GM12873 (cell line): ENCODE data around the gene DBF4B.

Experiments used
- TF ChIP-seq, protein P1 (sequence below): IDR thresholded peaks from 2 replicates; pipeline ENCODE4 v1.5.1; 2012; ENCODE audit warnings: low read depth, mild to moderate bottlenecking, moderate library complexity, low read length, control low read depth; ENCODE audit not compliant: insufficient read depth; ENCODE audit errors: missing control alignments

DBF4B gene

DNA sequence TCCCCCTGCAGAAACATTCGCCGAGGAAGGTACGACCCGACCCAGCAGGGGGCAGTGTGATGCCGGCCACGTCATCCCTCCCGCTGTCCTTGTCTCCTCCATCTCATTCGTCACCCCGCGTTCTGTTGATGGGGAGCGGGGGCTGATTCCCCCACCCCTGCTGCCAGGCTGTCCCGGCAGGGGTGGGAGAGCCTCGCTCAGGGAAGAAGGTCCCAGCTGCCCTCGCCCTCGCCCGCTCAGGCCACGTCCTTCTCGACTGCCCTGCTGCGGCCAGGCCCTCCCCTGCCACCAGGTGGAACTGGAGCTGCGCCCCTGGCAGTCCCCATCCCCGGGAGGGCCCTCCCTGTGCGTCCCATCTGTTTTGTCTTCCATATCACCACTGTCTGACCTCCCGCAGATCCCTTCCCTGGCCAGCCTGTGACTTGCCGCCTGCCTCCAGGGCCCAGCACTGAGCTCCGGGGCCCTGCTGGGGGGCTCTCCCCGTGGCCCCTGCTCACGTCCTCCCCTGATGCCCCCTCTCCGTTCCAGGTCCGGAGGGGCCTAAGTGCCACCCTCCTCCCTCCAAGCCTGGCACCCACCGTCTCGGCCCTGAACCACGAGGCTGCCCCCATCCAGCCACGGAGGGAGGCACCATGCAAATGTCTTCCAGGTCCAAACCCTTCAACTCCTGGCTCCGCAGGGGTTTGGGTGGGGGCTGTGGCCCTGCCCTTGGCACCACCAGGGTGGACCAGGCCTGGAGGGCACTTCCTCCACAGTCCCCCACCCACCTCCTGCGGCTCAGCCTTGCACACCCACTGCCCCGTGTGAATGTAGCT, 71.0 kb downstream of the DBF4B start:
- TF ChIP-seq, protein P1, sequence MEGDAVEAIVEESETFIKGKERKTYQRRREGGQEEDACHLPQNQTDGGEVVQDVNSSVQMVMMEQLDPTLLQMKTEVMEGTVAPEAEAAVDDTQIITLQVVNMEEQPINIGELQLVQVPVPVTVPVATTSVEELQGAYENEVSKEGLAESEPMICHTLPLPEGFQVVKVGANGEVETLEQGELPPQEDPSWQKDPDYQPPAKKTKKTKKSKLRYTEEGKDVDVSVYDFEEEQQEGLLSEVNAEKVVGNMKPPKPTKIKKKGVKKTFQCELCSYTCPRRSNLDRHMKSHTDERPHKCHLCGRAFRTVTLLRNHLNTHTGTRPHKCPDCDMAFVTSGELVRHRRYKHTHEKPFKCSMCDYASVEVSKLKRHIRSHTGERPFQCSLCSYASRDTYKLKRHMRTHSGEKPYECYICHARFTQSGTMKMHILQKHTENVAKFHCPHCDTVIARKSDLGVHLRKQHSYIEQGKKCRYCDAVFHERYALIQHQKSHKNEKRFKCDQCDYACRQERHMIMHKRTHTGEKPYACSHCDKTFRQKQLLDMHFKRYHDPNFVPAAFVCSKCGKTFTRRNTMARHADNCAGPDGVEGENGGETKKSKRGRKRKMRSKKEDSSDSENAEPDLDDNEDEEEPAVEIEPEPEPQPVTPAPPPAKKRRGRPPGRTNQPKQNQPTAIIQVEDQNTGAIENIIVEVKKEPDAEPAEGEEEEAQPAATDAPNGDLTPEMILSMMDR, result peak; percentile 95

DNA sequence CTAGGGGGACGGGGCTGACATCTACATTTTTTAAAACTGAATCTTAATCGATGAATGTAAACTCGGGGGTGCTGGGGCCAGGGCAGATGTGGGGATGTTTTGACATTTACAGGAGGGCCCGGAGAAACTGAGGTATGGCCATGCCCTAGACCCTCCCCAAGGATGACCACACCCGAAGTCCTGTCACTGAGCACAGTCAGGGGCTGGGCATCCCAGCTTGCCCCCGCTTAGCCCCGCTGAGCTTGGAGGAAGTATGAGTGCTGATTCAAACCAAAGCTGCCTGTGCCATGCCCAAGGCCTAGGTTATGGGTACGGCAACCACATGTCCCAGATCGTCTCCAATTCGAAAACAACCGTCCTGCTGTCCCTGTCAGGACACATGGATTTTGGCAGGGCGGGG, 71.7 kb downstream of the DBF4B start:
- TF ChIP-seq, protein P1, result no peak

DNA sequence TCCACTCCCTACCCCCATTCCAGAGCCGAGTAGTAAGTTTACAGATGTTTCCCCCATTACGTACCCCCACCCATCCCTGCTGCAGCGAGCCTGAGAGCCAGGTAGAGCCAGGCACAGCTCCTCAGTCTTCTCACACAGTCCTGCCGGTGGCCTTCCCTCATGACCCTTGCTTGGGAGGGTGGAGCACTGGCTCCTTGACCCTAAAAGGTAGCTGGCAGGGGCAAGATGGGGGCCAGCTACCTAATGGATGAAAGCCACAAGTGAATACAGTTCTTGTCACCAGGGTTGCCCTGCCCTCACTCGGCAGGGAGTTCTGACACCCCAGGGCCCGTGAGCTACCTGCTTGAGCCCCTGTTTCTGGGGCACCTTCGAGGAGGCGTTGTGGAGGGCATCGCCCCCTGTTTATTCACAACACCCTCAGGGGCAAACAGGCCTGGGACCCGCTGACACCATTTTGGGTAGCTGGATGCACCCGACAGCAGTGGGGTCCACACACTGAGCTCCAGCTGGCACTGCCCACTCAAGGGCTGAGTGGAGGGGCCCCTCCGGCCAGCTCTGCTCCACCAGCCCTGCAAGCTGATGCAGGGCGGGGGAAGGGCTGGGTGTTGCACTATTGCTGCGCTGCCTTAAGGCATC, 72.5 kb downstream of the DBF4B start:
- TF ChIP-seq, protein P1, result no peak

DNA sequence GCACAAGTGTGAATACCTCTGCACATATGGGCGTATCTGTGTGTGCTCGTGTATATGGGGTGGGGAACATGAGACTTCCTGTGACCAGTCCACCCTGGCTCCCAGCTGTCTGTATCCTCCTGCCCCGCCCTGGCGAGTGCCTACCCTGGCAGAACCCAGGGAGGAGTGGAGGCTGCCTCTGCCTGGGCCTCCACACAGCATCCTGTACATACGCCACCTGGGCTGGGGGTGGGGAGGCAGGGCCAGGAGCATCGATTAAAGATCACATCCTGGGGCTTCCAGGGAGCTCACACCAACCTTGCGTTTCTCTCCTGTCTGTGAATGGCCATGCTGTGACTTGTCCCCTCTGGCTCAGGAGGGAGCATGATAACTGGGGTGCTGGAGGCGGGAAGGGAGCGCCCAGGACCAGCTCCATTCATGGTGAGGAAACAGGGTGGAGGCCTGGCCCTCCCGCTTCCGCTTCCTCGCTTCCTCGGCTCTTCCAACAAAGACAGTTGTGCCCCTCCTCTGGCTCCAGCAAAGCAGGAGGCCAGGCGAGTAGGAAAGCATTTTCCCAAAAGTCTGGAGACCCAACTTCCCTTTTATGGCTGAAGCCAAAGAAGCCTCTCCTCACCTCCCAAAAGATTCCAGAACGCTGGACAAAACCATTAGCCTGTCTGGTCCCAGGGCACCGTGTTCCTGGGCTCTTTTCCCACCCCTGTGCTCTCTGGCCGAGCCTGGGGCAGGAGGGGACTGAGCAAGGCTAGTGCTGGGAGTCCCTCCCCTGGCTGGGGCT, 73.3 kb downstream of the DBF4B start:
- TF ChIP-seq, protein P1, result no peak

DNA sequence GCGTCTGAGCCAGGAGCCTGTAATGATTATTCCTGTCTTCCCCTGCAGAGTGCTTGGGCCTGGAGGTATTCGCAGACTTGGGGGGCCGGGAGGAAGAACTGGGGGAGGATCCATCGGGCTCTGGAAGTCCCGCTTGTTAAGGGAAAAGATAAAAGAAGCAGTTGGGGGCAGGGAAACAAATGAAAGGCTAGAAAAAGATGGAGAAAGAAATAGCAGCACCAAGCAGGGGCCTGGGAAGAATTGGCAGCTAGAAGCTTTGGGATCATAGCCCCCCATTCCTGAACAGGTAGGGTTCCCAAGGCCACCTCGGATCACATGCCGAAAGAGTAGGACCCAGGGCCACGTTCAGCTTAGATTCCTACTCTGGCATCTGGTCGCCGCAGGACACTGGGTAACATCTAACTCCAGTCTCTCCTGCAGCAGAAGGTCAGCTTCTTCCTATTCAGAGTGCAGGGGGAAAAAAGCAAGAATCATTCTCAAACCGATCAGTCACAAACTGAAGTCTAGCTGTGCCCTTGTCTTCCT, 73.9 kb downstream of the DBF4B start:
- TF ChIP-seq, protein P1, result no peak

DNA sequence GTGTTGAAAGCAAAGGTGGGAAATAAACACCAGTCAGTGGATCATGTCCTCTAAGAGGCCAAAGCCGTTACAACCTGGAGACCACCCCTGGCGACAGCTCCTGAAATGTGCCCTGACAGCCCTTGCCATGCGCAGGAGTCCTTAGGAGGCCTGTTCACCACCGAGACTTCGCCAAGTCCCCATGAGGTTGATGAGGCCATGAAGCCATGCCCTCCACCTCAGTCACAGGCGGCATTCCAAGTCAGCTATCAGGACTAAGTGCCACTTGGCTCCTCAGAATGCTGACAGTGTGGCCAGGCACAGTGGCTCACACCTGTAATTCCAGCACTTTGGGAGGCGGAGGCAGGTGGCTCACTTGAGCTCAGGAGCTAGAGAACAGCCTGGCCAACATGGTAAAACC, 77.5 kb downstream of the DBF4B start:
- TF ChIP-seq, protein P1, result no peak
